Omental fat pad (tissue), 4 donors: ENCODE data around the gene PLD3. TPM values are rescaled to one million over a fixed set of nuclear protein-coding genes. Genes with fewer than 3 reads are reported as not detected.
"Not testable (repeated sequence)": the region's sequence is repeated elsewhere in the genome, so short reads cannot be mapped to it uniquely, and the experiment has no call there.

Source experiments
- ATAC-seq: fragments of 150-250 bp; one replicate; pipeline ENCODE4 v1.9.1; 2016; ENCODE audit warnings: mild to moderate bottlenecking, moderate library complexity; ENCODE audit not compliant: low FRiP score
- DNase-seq: peaks from one replicate; pipeline ENCODE4 v3.0.0-alpha.2; 2019; ENCODE audit warnings: low spot score
- CTCF ChIP-seq, 3 donors: fragments of 450-650 bp; IDR thresholded peaks; one replicate each; pipeline ENCODE4 v1.5.1; 2016 to 2017; ENCODE audit warnings: antibody characterized with exemption in 3 of 3, mild to moderate bottlenecking in 3 of 3, moderate library complexity in 2 of 3
- total RNA-seq, 4 donors: library from RNA; depleted of rRNA; stranded (reverse); fragments of >200 nt; gene quantifications; one replicate each; pipeline ENCODE4 v1.1.0, GENCODE V29; 2016

The PLD3 gene
- total RNA-seq, 4 donors from 2014 or later = 254 to 437 (median 351) TPM

DNA sequence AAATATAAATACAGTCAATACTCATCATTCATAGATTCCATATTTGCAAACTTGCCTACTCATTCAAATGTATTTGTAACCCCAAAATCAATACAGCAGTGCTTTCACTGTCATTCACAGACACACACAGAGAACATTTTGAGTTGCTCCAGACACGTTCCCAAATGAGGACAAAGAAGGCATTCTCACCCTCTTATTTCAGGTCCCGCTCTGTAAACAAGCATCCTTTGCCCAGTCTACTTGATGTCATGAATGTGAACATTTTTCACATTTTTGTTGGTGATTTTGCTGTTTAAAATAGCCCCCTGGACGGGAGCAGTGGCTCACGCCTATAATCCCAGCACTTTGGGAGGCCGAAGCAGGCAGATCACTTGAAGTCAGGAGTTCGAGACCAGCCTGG is 15.8 kb upstream of the PLD3 start:
- ATAC-seq = no peak
- no peak for TF ChIP-seq CTCF (IDR thresholded peaks at IDR 0.05)
- DNase-seq = no peak

- not testable (repeated sequence) for ATAC-seq, DNase-seq
Measured at GRCh38 chr19:40333083-40333482, 15.4 kb upstream of the PLD3 start.

DNA sequence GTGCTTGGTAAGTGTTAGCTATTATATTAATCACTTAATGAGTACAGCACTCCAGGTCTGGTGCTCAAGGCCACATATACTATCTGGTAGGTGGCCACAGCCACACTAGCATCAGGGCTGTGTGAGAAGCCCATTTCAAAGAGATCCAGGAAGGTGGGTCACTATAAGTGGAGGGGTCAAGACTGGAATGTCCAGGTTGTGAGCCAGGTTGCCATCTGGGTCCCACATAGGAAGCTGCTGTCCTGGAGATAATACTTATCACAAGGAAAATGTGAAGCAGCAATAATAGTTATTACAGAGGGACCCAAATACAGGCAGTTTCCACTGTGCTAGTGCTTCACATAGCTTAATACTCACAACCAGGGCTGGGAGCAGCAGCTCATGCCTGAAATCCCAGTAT is 13.4 kb upstream of the PLD3 start:
- DNase-seq (no peak), ATAC-seq (no peak)
- no peak for TF ChIP-seq CTCF (IDR thresholded peaks at IDR 0.05)

- no peak for TF ChIP-seq CTCF (IDR thresholded peaks at IDR 0.05)
- no peak for ATAC-seq
- no peak for DNase-seq
Measured at GRCh38 chr19:40335855-40336600, 12.5 kb upstream of the PLD3 start.

DNA sequence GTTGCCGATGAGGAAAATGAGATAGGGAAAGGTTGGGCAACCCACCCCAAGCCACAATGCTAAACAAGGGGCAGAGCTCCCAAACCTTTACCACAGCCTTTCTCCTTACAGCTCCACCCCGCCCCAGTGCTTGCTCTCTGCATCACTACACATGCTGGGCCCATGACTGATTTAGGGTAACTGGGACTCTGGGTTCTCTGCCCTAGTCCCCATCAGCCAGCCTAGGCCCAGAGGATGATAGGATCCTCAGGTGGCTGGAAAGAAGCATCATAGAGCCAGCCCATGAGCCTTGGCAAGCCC is 11.9 kb upstream of the PLD3 start:
- DNase-seq = no peak
- no peak for ATAC-seq
- TF ChIP-seq CTCF (IDR thresholded peaks at IDR 0.05) = no peak

- ATAC-seq (no peak), DNase-seq (no peak)
- TF ChIP-seq CTCF (IDR thresholded peaks at IDR 0.05) = no peak
Measured at GRCh38 chr19:40337107-40337506, 11.4 kb upstream of the PLD3 start.

GRCh38 chr19:40337594-40337993 is 10.9 kb upstream of the PLD3 start:
- TF ChIP-seq CTCF (IDR thresholded peaks at IDR 0.05) = no peak
- no peak for DNase-seq

More at GRCh38 chr19:40337594-40337993, 10.9 kb upstream of the PLD3 start:
- ATAC-seq = no peak
